ENCODE data around the gene SNRPA1.

Gene SNRPA1

DNA sequence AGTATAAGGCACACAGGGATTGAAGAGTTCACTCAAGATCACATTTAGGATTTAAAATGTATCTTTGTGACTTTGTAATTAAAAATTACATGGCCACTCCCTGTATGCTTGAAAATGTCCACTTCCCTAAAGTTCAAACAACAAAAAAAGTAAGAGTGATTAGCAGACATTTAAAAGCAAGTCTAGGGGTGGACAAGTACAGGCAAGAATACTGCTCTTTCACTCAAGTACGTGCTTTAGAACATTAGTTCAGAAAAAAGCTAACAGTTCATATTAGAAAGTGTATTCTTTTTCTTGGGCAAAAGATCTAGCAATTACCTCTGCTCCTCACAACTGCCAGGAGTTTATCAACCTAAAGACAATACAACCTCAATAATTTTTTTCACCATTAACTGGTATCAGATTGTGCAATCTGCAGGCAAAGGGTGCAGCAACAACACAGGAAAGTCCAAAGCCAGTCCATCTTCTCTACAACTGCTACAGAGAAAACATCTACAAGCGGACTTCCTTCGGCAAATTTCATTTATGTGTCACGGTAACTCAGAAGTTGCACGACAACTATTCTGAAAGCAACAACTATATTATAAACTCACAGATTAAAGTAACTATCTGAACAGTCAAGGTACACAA lies 61.3 kb downstream of the SNRPA1 start:
- DNase-seq = no peak

DNA sequence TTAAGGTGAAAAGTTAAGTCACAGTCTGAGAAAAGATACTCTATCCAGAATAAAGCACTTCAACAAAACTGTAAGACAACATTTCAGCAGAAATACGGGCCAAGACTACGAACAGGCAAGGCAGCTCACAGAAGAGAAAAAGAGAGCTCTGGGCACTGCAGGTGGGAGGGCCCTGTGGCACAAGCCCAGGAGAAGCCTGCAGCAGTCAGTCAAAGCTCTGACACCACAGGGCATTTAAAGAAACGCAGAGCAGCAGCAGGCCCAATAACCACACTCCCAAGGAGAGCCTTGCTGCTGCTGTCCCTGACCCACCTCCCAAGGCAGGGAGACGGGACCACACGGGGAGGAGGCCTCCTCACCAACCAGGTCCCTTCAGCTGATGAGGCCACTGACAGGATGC lies 62.4 kb downstream of the SNRPA1 start:
- DNase-seq = no peak

Data from KG1 (cell line).